HG02678 (cell line): ENCODE measurements around the gene ACOT7.
"Not testable (repeated sequence)": the region's sequence is repeated elsewhere in the genome, so short reads cannot be mapped to it uniquely, and the experiment has no call there.

Source experiments
- ATAC-seq: cut with Tn5 transposase; IDR thresholded peaks from one replicate; pipeline ENCODE4 v1.9.1; 2021; ENCODE audit warnings: mild to moderate bottlenecking, moderate library complexity; ENCODE audit not compliant: unreplicated experiment

The ACOT7 gene, protein sequence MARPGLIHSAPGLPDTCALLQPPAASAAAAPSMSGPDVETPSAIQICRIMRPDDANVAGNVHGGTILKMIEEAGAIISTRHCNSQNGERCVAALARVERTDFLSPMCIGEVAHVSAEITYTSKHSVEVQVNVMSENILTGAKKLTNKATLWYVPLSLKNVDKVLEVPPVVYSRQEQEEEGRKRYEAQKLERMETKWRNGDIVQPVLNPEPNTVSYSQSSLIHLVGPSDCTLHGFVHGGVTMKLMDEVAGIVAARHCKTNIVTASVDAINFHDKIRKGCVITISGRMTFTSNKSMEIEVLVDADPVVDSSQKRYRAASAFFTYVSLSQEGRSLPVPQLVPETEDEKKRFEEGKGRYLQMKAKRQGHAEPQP

DNA sequence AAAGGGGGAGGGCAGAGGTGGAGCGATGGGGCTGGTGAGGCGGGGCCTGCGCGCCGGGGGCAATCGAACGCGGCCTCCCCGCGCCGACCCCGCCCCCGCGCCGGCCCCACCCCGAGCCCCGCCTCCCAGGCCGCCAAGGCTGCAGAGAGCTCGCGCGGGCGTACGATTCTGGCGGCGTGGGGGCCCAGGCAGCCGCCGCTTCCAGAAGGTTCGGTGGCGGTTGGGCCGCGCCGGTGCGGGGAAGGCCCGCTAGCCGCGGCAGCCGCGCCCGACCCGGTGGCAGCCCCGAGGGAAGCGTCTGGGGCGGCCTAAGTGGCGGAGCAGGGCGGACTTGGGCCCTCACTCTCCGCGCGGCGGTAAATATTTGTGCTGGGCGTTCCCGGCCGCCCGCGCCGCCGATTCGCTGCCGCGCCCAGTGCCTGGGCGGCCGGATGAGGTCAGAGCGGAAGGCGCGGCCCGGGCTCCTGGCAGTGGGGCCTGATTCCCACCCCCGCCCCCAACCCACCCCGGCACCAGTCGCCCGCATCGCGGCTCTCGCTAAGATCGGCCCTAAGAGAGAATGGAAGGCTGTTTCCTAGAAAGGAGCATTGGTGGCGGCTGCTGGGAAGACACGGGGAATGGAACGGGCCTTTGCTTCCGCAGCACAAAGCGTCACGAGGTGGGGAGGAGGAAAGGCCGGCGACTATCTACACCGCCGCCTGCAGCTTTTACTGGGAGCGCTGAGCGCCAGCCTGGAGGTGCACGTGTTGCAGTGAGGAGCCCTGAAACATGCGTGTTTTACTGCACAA, at the start of gene ACOT7:
Gene ACOT7, minus strand, starts transcription at position 368 of the 788 bp plus-strand sequence. CDS start 368 bp downstream, outside the sequence.
- ATAC-seq, result peak; percentile 82

DNA sequence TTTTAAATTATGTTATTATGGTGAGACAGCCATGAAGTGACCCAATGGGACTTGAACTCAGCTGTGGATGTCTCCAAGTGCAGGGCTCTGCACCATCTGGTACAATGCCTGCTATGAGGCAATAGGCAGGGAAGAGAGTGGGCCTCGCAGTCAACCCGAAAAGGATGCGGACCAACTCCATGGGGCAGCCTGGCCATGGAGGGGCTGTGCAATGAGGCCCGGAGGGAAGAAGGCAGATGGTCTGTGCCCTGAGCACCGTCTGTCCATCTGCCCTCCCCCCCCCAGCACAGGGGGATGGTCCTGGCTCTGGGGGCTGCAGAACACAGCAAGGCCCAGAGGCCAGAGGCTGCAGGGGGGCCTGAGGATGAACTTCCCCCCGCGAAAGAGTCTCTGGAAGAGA, 48.0 kb upstream of the ACOT7 start:
- no peak for ATAC-seq

DNA sequence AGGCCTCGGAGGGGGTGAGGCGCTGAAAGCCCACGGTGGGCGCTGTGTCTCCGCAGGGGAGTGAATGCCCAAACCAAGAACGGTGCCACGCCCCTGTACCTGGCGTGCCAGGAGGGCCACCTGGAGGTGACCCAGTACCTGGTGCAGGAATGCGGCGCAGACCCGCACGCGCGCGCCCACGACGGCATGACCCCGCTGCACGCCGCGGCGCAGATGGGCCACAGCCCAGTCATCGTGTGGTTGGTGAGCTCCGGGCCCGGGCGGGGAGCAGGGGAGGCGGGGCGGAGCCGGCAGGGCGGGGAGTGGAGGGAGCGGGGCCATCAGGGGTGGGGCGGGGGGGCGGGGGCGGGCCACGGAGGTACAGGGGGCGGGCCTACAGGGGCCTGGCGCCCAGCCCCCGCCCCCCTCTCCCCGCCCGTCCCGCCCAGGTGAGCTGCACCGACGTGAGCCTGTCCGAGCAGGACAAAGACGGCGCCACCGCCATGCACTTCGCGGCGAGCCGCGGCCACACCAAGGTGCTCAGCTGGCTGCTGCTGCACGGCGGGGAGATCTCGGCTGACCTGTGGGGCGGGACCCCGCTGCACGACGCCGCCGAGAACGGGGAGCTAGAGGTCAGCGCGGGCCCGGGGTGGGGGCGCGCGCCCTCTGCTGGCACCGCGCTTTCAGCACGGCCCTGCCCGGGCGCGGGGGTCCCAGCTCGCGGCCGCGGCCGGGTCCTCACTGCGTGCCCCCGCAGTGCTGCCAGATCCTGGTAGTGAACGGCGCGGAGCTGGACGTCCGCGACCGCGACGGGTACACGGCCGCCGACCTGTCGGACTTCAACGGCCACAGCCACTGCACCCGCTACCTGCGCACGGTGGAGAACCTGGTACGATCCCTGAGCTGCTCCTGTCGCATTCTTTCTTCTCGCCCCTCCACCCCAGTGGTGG, 46.9 kb upstream of the ACOT7 start:
- no peak for ATAC-seq

DNA sequence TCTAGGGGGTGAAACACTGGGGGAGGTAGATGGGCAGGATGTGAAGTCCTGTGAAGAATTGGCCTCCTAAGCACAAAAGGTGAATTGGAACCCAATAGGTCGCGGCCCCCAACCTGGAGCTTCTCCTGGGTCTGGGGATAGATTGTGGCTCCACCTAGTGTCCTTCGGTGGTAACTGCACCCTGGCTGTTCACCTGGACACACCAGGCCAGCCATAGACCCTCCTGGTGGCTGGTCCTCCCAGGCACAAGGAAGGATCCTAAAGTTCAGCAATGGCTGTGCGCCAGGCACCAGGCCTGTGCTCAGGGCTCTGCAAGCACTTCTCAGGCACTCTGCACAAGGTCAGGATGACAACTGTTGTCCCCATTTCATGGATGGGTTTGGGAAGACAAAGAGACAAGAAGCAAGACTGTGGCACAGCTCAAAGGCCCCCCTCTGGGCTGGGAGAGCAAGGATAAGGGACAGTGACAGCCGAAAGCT, 44.5 kb upstream of the ACOT7 start:
- no peak for ATAC-seq

DNA sequence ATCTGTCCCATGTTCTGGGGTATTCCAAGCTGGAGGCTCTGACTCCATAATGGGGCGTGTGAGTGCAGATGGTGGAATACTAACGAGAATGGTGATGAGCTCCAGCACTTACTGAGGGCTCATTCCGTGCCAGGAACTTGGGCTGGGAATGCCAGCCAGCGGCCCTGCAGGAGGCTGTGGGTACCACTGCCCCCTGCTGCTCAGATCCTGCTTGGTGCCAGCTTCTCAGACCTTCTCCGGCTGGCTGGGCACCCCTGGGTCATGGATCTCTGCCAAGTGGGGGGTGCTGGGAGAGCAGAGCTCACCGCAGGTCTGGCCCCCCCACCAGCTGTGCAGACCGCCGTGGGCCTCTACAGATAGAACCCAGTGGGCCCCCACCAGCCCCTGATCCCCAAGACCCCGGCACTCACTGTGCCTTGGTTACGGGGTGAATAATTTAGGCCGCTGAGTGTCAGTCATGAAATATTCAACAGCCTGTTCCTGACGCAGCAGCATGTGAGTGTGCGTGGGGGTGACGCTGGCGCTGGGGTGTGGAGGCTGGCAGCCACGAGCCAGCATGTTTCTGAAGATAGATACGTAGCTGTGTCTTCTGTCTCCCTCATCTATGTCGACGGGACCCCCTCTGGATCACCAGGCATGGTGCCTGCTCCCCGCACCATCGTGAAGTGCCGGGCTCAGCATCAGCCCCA, 43.6 kb upstream of the ACOT7 start:
- not testable (repeated sequence) for ATAC-seq

DNA sequence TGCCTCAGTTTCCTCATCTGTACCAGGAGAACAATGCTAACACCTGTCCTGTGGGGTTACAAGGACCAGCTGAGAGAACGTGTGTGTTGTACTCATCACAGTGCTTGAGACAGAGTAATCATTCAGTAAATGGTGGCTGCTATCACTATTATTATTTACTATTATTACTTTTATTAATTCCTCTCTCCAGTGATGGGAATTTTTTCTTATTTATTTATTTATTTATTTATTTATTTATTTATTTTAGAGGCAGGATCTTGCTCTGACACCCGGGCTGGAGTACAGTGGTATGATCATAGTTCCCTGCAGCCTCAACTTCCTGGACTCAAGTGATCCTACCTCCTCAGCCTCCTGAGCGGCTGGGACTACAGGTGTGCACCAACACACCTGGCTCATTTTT, 42.7 kb upstream of the ACOT7 start:
- not testable (repeated sequence) for ATAC-seq

DNA sequence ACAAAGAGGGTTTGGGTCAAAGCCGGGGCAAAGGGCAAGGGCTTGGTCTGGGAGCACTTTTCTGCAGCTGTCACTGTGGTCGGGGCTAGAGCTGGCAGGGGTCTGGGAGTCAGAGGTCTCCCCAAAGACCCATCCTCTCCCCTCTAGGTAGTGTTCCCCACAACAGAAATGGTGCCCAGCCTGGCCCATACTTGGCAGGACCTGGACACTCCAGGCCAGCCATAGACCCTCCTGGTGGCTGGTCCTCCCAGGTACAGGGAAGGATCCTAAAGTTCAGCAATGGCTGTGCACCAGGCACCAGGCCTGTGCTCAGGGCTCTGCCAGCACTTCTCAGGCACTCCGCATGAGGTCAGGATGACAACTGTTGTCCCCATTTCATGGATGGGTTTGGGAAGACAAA, 42.0 kb upstream of the ACOT7 start:
- ATAC-seq, result no peak

DNA sequence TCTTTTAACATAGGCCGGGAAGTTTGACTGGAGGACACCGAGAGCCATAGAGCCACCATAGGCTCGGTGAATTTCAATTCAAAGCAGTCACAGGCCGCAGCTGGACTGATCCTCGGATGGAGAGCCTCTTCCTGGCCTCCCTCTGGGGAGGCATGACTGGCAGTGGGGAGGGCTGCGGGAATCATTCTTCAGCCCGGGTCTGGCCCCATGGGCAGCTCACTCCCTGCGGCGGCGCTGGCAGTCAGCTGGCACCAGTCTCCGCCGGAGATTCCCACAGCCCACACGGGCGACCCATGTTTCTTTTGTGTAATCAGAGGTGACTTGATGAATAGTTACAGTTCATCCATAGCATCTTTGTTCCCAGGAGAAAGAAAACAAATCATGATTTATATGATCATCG, 41.6 kb upstream of the ACOT7 start:
- no peak for ATAC-seq

DNA sequence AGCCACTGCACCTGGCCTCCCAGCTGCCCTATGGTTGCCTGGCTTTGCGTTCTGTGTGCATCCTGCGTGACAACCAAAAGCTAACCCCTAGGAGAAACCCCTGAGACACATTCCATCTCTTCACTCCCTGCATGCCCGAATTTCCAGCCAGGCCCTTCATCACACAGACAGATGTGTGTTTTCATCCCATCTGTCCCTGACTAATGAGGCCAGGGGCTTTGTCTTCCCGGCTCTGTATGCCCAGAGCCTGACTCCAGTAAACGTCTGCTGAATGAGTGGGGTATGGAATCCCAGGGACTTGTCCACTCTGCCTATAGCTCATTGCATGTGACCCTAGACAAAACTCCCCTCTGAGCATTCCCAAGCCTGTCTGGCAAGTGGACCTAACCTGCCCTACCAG, 40.6 kb upstream of the ACOT7 start:
- ATAC-seq, result no peak

DNA sequence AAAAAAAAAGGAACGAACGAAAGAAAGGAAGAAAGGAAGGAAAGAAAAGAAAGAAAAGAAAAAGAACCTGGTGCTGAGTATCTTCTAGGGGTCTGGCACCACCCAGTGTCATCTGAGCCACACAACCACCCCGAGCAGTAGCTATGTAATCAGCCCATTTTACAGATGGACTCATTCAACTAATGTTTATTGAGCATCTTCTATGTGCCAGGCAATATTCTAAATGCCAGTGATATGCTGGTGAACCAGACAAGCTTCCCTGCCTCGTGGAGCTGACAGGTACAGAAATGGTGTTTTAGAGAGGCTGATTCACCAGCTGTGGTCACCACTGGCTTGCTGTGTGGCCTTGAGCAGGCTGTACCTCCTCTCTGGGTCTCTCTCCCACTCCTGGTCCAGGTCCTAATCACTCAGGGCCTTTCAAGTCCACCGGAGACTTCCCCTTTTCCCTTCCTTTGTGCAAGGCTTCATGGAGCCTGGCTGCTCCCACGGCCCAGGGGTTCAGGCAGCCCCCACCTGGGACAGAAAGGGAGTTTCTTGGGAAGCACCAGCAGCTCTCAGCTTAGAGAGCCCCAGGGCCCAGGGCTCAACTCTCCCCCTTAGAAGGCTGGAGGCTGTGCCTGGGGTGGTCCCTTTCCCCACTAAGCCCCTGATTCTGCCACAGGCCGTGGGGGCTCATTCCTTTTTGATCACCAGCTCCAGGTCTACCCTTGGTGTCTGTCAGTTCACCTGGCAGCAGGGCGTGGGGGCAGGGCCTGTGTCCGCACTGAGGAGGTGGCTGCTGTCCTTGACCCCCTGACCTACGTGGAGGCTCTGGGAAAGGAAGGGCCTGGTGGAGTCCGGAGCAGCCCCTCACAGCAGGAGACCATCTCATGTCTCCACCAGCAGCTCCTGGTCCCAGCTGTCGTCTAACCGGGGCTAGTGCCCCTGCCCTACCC, 38.3 kb upstream of the ACOT7 start:
- ATAC-seq, result not testable (repeated sequence)

DNA sequence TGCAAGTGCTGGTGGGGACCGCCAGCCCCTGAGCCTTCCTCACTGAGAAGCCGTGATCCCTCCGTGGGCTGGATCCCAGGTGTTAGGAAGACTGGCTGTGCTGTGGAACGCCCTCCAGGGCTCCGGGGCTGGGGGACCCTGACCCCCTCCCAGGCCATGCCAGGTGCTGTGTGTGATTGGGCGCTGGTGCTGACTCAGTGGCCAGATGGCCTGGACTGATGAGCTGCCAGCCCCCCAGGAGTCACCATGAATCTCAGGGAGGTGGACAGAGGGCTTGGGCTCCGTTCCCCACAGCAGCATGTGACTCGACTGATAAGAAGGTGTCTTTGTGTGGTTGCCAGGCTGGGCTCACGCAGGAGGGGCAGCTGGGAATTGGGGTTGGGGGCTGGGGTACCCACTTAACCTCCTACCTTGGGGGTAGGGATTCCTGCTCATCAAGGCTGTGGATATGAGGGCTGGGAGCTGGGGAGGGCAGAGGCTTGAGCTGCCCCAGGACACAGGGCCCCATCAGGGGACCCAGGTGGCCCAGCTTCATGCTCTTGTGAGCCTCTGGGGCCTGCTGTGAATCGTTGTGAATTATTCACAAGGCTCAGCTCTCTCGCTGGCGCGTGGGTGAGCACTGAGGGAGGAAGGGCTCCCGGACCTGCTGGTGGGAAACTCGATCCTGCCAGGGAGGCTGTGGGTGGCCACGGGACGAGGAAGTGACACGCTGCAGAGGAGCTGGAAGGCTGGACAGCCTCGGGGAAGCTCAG, 36.3 kb upstream of the ACOT7 start:
- ATAC-seq, result not testable (repeated sequence)

DNA sequence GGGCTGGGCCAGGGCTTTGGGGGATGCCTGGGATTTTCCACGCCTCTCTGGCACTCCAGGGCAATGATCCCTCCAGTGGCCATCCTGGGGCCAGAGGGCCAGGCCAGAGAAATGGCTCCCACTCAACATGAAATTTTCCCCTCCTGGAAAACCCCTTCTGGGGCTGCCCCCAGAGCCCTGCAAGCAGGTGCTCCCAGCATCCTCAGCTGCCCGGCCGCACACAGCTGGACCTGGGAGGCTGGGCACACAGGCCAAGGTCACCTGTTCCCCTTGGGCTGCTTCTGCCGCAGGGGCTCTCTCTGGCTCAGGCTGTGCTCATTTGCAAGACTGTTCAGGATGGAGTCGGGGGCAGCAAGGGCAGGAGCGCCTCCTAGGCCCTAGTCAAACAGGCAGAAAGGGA, 34.9 kb upstream of the ACOT7 start:
- ATAC-seq, result not testable (repeated sequence)

DNA sequence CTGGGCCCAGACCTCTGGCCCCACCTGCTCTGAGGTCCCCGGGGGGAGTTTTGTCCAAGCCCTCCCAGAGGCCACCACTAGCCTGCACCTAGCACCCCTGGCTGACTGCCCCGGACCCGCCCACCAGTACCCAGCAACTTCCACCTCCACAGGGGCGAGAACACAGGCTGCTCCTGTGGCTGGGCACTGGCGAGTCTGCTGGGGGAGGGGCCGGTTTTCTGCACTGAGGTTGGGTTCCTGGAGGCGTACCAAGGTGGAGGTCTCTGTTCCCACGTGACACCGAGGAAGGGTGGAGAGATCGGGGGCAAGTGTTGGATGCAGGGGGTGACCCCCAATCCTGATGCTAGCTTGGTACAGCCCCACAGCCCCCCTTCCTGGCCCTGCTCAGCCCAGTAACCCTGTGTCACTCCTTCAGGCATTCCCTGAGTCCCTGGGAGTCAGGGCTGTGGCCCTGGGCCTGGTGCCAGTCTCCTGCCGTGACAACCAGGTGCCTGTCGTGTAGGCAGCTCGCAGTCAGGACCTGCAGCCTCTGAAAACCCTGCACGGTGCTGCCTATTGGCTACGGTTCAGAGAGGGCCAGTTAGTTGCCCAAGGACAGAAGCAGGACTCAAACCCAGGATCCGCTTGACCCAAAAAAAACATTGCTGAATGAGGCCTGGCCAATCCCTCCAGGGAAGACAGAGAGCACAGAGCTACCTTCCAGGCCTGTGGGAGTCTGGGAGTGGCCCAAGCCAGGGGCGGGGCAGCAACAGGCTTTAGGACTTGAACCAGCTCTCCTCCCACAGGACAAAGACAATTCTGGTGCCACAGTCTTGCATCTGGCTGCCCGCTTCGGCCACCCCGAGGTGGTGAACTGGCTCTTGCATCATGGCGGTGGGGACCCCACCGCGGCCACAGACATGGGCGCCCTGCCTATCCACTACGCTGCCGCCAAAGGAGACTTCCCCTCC, 34.1 kb upstream of the ACOT7 start:
- no peak for ATAC-seq

DNA sequence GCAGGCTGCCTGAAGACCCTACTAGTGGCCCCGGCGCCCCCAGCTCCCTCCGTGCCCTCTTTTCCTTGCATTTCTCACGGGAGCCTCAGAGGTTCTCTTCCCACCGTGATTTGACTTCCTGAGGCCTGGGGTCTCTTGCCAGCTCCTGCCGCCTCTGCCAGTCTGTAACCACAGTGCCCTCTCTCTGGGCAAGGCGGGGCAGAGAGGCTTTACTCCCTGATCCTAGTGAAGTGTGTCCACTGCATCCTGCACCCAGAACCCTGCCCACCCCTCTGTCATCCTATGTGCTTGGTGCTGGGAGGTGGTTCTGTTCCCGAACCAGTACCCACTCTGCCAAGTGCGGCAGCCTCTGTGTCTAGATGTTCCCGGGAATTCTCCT, 33.4 kb upstream of the ACOT7 start:
- ATAC-seq, result no peak

DNA sequence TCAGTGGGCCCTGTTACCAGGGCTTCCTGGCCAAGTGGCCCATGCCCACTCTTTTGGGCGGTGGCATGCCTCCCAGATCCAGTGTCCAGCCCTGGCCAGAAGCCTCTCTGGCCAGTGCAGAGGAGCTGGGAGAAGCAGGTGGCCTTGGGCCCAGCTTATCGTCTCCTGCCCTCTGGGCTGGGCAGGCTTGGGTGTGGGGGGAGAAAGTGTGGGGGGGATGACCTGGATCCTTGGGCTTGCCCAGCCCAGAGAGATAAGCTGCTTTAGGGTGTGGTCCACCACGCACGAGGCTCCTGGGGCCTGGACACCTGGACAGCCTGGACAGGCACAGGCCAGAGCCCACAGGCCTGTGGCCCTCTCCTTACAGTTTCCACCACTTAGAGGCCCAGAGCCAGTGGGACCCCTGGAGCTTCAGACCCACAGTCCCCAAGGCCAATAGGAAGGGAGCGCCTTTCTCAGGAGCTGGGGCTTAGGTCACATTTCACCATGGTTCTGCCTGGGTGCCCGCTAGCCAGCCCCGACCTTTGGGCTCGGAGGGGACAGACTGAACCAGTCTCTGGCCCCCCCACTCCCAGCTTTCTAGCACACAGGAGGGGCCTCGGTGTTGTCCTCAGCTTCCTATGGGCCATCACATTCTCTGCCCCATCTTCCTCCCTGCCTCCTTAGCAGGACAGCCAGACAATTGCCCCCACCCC, 32.9 kb upstream of the ACOT7 start:
- no peak for ATAC-seq

DNA sequence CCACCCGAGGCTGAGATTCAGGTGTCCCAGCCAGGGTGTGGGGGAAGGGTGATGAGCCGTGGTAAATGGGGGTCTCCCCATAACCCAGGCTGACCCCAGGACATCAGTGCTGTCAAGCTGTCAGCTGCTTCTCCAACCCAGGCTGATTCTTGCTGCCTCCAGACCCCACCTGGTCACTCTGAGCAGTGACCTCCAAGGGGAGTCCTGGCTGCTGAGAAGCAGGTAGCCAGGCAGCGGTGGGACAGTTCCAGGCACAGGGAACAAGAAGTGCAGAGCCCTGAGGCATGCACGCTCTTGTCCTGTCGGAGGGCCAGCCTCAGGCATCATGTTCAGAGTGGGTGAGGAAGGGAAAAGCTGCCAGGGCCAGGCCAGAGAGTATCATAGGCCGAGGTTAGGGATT, 32.1 kb upstream of the ACOT7 start:
- no peak for ATAC-seq
